ENCODE data around the gene STAG1.

- TF ChIP-seq POLR2AphosphoS5 (IDR thresholded peaks at IDR 0.05; ENCODE audit: low read depth, low read length) (no peak), POLR2A (IDR thresholded peaks at IDR 0.05; ENCODE audit: low read depth, low read length) (no peak), SPI1 (IDR thresholded peaks at IDR 0.05; ENCODE audit: low read depth, low read length) (no peak)
These were observed 454.4 kb downstream of the STAG1 start for GRCh38 chr3:136297826-136298225.

Measured in GM12891 (cell line).